Loucy (cell line): ENCODE results near the gene KDM5C.

Experiments used
- EZH2phosphoT487 ChIP-seq: fragments of 200-600 bp; IDR thresholded peaks from 2 replicates; pipeline ENCODE4 v1.6.1; 2018; ENCODE audit warnings: antibody characterized with exemption, mild to moderate bottlenecking, moderate library complexity, borderline replicate concordance
- TF ChIP-seq, protein P1 (sequence below): fragments of 200-600 bp; sonication (generic); conservative IDR thresholded peaks from 2 replicates; pipeline ENCODE4 v1.5.1; 2014; ENCODE audit warnings: mild to moderate bottlenecking, antibody characterized with exemption, low read length

- TF ChIP-seq, protein P1, sequence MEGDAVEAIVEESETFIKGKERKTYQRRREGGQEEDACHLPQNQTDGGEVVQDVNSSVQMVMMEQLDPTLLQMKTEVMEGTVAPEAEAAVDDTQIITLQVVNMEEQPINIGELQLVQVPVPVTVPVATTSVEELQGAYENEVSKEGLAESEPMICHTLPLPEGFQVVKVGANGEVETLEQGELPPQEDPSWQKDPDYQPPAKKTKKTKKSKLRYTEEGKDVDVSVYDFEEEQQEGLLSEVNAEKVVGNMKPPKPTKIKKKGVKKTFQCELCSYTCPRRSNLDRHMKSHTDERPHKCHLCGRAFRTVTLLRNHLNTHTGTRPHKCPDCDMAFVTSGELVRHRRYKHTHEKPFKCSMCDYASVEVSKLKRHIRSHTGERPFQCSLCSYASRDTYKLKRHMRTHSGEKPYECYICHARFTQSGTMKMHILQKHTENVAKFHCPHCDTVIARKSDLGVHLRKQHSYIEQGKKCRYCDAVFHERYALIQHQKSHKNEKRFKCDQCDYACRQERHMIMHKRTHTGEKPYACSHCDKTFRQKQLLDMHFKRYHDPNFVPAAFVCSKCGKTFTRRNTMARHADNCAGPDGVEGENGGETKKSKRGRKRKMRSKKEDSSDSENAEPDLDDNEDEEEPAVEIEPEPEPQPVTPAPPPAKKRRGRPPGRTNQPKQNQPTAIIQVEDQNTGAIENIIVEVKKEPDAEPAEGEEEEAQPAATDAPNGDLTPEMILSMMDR = no peak
- TF ChIP-seq EZH2phosphoT487 = no peak
These were observed 21.2 kb upstream of the KDM5C start for GRCh38 chrX:53246231-53246630.
